D341Med (cell line): Measurements from ENCODE around the gene USP51.
"Not testable (repeated sequence)": the region's sequence is repeated elsewhere in the genome, so short reads cannot be mapped to it uniquely, and the experiment has no call there.

ENCODE experiments used
- DNase-seq: peaks from one replicate; pipeline ENCODE4 v3.0.0; 2012; ENCODE audit warnings: low spot score

Gene USP51

GRCh38 chrX:55465108-55465507, 24.5 kb downstream of the USP51 start:
- not testable (repeated sequence) for DNase-seq

- DNase-seq: not testable (repeated sequence)
These were observed 25.6 kb downstream of the USP51 start for GRCh38 chrX:55464050-55464449.

DNA sequence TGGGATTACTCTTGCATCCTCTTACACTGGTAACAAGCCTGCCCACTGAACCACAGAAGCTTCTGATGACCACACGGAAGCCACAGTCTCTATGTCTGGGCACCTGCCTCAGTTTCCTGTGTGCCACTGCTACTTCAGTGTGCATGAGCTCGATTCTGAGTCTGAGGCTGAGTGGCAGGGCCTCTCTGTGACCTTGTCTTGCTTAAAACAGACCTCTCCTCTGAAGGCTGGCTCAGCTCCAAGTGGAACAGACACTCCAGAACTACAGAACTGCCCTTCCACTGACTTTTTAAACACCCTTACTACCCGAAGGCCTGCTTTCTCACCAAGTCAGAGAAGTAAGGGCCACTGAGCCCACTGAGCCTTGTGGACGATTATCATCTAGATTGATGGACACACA, 29.7 kb downstream of the USP51 start:
- not testable (repeated sequence) for DNase-seq

DNA sequence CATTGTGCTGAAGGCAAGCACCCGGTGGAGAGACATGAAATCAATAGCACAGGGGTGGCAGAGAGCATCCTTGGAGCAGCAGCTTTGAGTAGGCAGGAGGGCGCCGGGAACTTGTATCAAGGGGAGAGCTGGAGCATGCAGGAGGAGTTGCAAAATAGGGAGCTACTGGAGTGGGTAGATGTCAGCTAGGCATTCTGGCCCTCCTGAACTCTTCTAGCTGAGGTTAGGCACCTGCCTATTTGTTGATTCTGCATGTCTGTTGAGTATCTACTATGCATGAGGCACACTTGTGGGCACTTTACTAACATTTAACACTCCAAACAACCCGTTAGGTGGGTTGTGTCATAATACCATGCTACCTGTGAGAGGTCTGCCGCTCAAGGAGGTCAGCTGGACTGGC, 30.2 kb downstream of the USP51 start:
- not testable (repeated sequence) for DNase-seq

GRCh38 chrX:55455708-55456107, 33.9 kb downstream of the USP51 start:
- DNase-seq: not testable (repeated sequence)

GRCh38 chrX:55452833-55453124, 36.9 kb downstream of the USP51 start:
- DNase-seq: no peak

DNA sequence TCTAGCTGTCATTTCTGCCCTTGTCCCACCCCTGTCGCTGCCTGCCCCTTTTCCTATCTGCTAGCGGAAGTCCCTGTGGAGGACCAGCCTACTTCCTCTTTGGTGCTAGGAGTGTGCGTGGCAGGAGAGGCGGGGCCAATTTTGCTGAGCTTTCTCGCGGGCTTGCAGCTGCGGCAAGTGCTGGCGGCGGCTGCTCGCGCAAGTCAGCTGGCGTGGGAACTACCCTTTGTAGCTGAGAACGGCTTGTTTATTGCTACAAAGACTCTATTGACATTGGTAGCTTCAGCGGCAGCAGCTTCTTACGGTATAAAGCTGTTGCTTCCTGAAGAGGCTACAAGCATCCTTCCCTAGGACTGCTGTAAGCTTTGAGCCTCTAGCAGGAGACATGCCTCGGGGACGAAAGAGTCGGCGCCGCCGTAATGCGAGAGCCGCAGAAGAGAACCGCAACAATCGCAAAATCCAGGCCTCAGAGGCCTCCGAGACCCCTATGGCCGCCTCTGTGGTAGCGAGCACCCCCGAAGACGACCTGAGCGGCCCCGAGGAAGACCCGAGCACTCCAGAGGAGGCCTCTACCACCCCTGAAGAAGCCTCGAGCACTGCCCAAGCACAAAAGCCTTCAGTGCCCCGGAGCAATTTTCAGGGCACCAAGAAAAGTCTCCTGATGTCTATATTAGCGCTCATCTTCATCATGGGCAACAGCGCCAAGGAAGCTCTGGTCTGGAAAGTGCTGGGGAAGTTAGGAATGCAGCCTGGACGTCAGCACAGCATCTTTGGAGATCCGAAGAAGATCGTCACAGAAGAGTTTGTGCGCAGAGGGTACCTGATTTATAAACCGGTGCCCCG, 37.4 kb downstream of the USP51 start, which contains the start of gene MAGEH1:
Gene MAGEH1, plus strand, starts transcription at position 138 of the 843 bp plus-strand sequence. Its CDS starts 248 bp downstream, at position 386.
- DNase-seq: peak; percentile 81

GRCh38 chrX:55451626-55451989, 38.0 kb downstream of the USP51 start:
- DNase-seq: no peak

- DNase-seq: no peak
These were observed 38.5 kb downstream of the USP51 start for GRCh38 chrX:55451141-55451540.

DNA sequence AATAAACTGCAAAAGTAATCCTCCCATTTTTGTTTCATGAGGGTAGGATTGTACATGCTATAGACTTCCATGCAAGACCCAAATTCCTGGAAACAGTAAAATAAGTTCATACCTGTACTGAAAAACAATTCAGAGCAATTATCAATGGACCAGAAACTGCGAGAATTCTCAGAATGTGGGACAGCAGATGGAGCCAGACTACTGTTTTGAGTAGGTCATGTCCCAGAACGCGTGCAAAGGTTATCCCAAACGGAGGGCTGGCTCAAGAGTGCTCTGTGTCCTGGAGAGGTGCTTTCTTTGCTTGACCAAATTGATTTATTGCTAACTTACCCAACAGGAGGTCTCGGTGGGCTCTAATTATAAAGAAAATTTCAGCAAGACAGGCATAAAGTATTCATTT, 39.4 kb downstream of the USP51 start:
- DNase-seq: peak; percentile 3

- DNase-seq: not testable (repeated sequence)
These were observed 46.2 kb downstream of the USP51 start for GRCh38 chrX:55443468-55443867.
